Mammary epithelial cell (primary cell): ENCODE measurements around the gene NKX2-3.

Experiments used
- EZH2 ChIP-seq: IDR thresholded peaks from 2 replicates; pipeline ENCODE4 v1.6.1; 2012; ENCODE audit warnings: low read length, inconsistent platforms, borderline replicate concordance
- TF ChIP-seq, protein P1 (sequence below), 2 donors: IDR thresholded peaks in 1 of 2; conservative IDR thresholded peaks in 1 of 2; 2 replicates each; pipeline ENCODE4 v1.5.1; 2011 to 2012; ENCODE audit warnings: inconsistent platforms in 2 of 2, low read length in 2 of 2, mild to moderate bottlenecking in 2 of 2, control low read depth in 1 of 2, low read depth in 1 of 2; ENCODE audit not compliant: insufficient read depth in 1 of 2; ENCODE audit errors: extremely low read depth in 1 of 2

DNA sequence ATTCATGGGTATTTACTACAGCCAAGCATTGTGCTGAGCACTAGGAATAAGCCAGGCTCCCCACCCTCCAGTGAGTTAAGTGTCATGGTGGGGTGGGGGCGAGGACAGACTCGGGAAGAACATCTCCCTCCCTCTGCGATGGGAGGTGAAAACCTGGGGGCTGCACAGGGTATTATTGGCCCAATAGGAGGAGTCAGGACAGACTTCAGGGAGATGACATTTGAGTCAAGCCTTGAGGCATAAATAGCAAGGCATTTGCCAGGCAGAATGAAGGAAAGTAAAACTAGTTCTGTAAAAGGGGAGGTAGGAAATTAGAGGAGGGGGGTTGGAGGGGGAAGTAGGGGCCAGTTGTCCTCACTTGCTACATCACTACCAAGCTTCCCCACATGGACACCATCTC, 18.9 kb downstream of the NKX2-3 start:
- TF ChIP-seq, protein P1, sequence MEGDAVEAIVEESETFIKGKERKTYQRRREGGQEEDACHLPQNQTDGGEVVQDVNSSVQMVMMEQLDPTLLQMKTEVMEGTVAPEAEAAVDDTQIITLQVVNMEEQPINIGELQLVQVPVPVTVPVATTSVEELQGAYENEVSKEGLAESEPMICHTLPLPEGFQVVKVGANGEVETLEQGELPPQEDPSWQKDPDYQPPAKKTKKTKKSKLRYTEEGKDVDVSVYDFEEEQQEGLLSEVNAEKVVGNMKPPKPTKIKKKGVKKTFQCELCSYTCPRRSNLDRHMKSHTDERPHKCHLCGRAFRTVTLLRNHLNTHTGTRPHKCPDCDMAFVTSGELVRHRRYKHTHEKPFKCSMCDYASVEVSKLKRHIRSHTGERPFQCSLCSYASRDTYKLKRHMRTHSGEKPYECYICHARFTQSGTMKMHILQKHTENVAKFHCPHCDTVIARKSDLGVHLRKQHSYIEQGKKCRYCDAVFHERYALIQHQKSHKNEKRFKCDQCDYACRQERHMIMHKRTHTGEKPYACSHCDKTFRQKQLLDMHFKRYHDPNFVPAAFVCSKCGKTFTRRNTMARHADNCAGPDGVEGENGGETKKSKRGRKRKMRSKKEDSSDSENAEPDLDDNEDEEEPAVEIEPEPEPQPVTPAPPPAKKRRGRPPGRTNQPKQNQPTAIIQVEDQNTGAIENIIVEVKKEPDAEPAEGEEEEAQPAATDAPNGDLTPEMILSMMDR (conservative IDR thresholded peaks at IDR 0.05 in 1 of 2, IDR thresholded peaks at IDR 0.05 in 1 of 2; ENCODE audit: extremely low read depth in 1 of 2, insufficient read depth in 1 of 2, low read depth in 1 of 2, low read length in 2 of 2): no peak
- TF ChIP-seq EZH2: no peak
